ENCODE measurements around the gene RBM14.

Gene RBM14

GRCh38 chr11:66616379-66617154 lies at the start of gene RBM14:
RBM14 (plus strand) TSS chr11:66616630; CDS start chr11:66616721, 91 bp downstream.
- no peak for TF ChIP-seq CTCF (IDR thresholded peaks at IDR 0.05; ENCODE audit: insufficient read depth, missing control alignments)
- DNase-seq (ENCODE audit: insufficient read length, low spot score) (peak; percentile 94), FAIRE-seq (no peak)

GRCh38 chr11:66567787-66568123 lies 48.7 kb upstream of the RBM14 start:
- FAIRE-seq, result no peak
- no peak for DNase-seq (ENCODE audit: insufficient read length, low spot score)
- TF ChIP-seq CTCF (IDR thresholded peaks at IDR 0.05; ENCODE audit: insufficient read depth, missing control alignments), result no peak

GRCh38 chr11:66568124-66568916 lies 48.1 kb upstream of the RBM14 start, which contains the start of gene CTSF:
CTSF (minus strand) TSS chr11:66568606; CDS start chr11:66568486, 120 bp downstream.
- peak; percentile 100 for DNase-seq (ENCODE audit: insufficient read length, low spot score)
- no peak for FAIRE-seq

GRCh38 chr11:66569076-66569475 lies 47.4 kb upstream of the RBM14 start:
- DNase-seq (ENCODE audit: insufficient read length, low spot score) (no peak), FAIRE-seq (no peak)
- no peak for TF ChIP-seq CTCF (IDR thresholded peaks at IDR 0.05; ENCODE audit: insufficient read depth, missing control alignments)

More at GRCh38 chr11:66568124-66568916, 48.1 kb upstream of the RBM14 start, which contains the start of gene CTSF:
- TF ChIP-seq CTCF (IDR thresholded peaks at IDR 0.05; ENCODE audit: insufficient read depth, missing control alignments), result no peak

GRCh38 chr11:66570079-66570849 lies 46.2 kb upstream of the RBM14 start:
- DNase-seq (ENCODE audit: insufficient read length, low spot score), result no peak
- no peak for TF ChIP-seq CTCF (IDR thresholded peaks at IDR 0.05; ENCODE audit: insufficient read depth, missing control alignments)

GRCh38 chr11:66570850-66571180 lies 45.6 kb upstream of the RBM14 start:
- FAIRE-seq, result no peak
- no peak for TF ChIP-seq CTCF (IDR thresholded peaks at IDR 0.05; ENCODE audit: insufficient read depth, missing control alignments)
- DNase-seq (ENCODE audit: insufficient read length, low spot score), result no peak

More at GRCh38 chr11:66570079-66570849, 46.2 kb upstream of the RBM14 start:
- no peak for FAIRE-seq
